Activated CD8-positive, alpha-beta T cell treated with anti-CD3 and anti-CD28 coated beads for 36 hours (primary cell): ENCODE data around the gene DIP2A. TPM values are rescaled to one million over a fixed set of nuclear protein-coding genes. Genes with fewer than 3 reads are reported as not detected.

Source experiments
- ATAC-seq: fragments of 200-7000 bp; cut with Tn5 transposase; one replicate; pipeline ENCODE4 v1.10.0; 2021; ENCODE audit warnings: mild to moderate bottlenecking, moderate library complexity
- CTCF ChIA-PET: fragments of 350-600 bp; sonication (Branson Sonifier 250); formaldehyde crosslinking; loops from one replicate; lab custom pipeline; 2021; ENCODE audit warnings: antibody characterized with exemption; lab: Charles Lee
- POLR2A ChIA-PET: fragments of 350-600 bp; sonication (Branson Sonifier 250); formaldehyde crosslinking; loops from one replicate; lab custom pipeline; 2021; ENCODE audit warnings: antibody characterized with exemption; lab: Charles Lee
- DNase-seq: peaks from one replicate; pipeline ENCODE4 v3.0.0-alpha.2; 2020
- H3K27ac Mint-ChIP-seq: one replicate; pipeline ENCODE4 v1.8.0; 2021; ENCODE audit warnings: mild to moderate bottlenecking, mixed read lengths
- H3K27me3 Mint-ChIP-seq: one replicate; pipeline ENCODE4 v1.8.0; 2021; ENCODE audit warnings: mixed read lengths
- H3K36me3 Mint-ChIP-seq: one replicate; pipeline ENCODE4 v1.8.0; 2021; ENCODE audit warnings: low read depth, mixed read lengths
- H3K4me1 Mint-ChIP-seq: one replicate; pipeline ENCODE4 v1.8.0; 2021; ENCODE audit warnings: low read depth, mixed read lengths
- H3K4me3 Mint-ChIP-seq: one replicate; pipeline ENCODE4 v1.8.0; 2021; ENCODE audit warnings: mild to moderate bottlenecking, moderate library complexity, mixed read lengths
- H3K9me3 Mint-ChIP-seq: one replicate; pipeline ENCODE4 v1.8.0; 2021; ENCODE audit warnings: mixed read lengths
- CTCF ChIP-seq: fragments of 200-600 bp; IDR thresholded peaks from one replicate; pipeline ENCODE4 v1.8.0; 2022; ENCODE audit warnings: antibody characterized with exemption, mild to moderate bottlenecking
- intact Hi-C: fragments of 100-400 bp; cut with micrococcal nuclease; formaldehyde crosslinking; loops from one replicate; pipeline ENCODE4 v1.10.0; 2022
- total RNA-seq, 2 experiments: library from RNA; stranded (reverse); gene quantifications; one replicate each; pipeline ENCODE4 v1.2.3, GENCODE V29; 2021

Gene DIP2A
- total RNA-seq, 2 experiments from 2014 or later = 30.9 to 34.1 TPM

- Mint-ChIP-seq H3K9me3 (no peaks in the 10 kb centered on the region), H3K36me3 (peaks cover 25% of the 10 kb centered on the region), H3K4me1 (peaks cover 17% of the 10 kb centered on the region), H3K27ac (peak overlapping the region; percentile 49), H3K27me3 (no peaks in the 10 kb centered on the region), H3K4me3 (no peak overlapping the region)
- ATAC-seq (peak; percentile 42), DNase-seq (no peak)
- TF ChIP-seq CTCF = no peak
- POLR2A ChIA-PET = no interaction called here
- CTCF ChIA-PET = interaction anchor here (0.7 to 1.8 kb wide), 4 partner anchors 9 to 139 kb away, joined by 3 to 4 read pairs (median 4); no protein-coding TSS in a partner anchor
- intact Hi-C loops = no loop called here
Observed at GRCh38 chr21:46500224-46500861, 41.7 kb downstream of the DIP2A start.

- ChIA-PET POLR2A (no interaction called here), CTCF (no interaction called here)
- no peak for DNase-seq
- no peak for ATAC-seq
- intact Hi-C loops = no loop called here
- Mint-ChIP-seq H3K4me3 (no peak overlapping the region), H3K9me3 (no peaks in the 10 kb centered on the region), H3K4me1 (peaks cover 17% of the 10 kb centered on the region), H3K27me3 (no peaks in the 10 kb centered on the region), H3K36me3 (peaks cover 18% of the 10 kb centered on the region), H3K27ac (no peak overlapping the region)
- TF ChIP-seq CTCF = no peak
Observed at GRCh38 chr21:46503922-46504550, 45.3 kb downstream of the DIP2A start.

GRCh38 chr21:46504666-46505065, 46.0 kb downstream of the DIP2A start:
- H3K36me3 Mint-ChIP-seq = peaks cover 12% of the 10 kb centered on the region
- TF ChIP-seq CTCF = no peak
- intact Hi-C loops = no loop called here
- H3K4me3 Mint-ChIP-seq = no peak overlapping the region
- no peaks in the 10 kb centered on the region for H3K9me3 Mint-ChIP-seq
- ChIA-PET POLR2A (interaction anchor here (1.1 kb wide), 1 partner anchor 33 kb away, joined by 5 read pairs; no protein-coding TSS in a partner anchor), CTCF (interaction anchor here (0.6 kb wide), 1 partner anchor 23 kb away, joined by 3 read pairs; no protein-coding TSS in a partner anchor)
- peaks cover 17% of the 10 kb centered on the region for H3K4me1 Mint-ChIP-seq
- H3K27ac Mint-ChIP-seq = no peak overlapping the region
- ATAC-seq (no peak), DNase-seq (no peak)
- H3K27me3 Mint-ChIP-seq = no peaks in the 10 kb centered on the region

- no peak for TF ChIP-seq CTCF
- ATAC-seq = no peak
- peaks cover 21% of the 10 kb centered on the region for H3K36me3 Mint-ChIP-seq
- H3K27ac Mint-ChIP-seq = no peak overlapping the region
- intact Hi-C loops = no loop called here
- POLR2A ChIA-PET = no interaction called here
- H3K9me3 Mint-ChIP-seq = no peaks in the 10 kb centered on the region
- no peak for DNase-seq
- H3K4me1 Mint-ChIP-seq = peaks cover 6% of the 10 kb centered on the region
- no peaks in the 10 kb centered on the region for H3K27me3 Mint-ChIP-seq
- no peak overlapping the region for H3K4me3 Mint-ChIP-seq
- CTCF ChIA-PET = no interaction called here
Observed at GRCh38 chr21:46507562-46507961, 48.9 kb downstream of the DIP2A start.
